GM23338 (cell line): Measurements from ENCODE around the gene PAK4. TPM values are rescaled to one million over a fixed set of nuclear protein-coding genes. Genes with fewer than 3 reads are reported as not detected.

Source experiments
- ATAC-seq: fragments of 200-7000 bp; cut with Tn5 transposase; 3 replicates; pipeline ENCODE4 v1.9.1; 2020
- DNase-seq: peaks from one replicate; pipeline ENCODE4 v3.0.0-alpha.2; 2015; ENCODE audit warnings: low spot score
- H2AFZ ChIP-seq: fragments of 200-600 bp; sonication (generic); 2 replicates; pipeline ENCODE4 v1.8.0; 2016; ENCODE audit warnings: antibody characterized with exemption, mild to moderate bottlenecking, moderate library complexity
- H3F3A ChIP-seq: fragments of 200-600 bp; sonication (generic); replicated peaks from 2 replicates; pipeline ENCODE4 v1.8.0; 2017; ENCODE audit warnings: antibody characterized with exemption, mixed run types, low read depth
- H3K27ac ChIP-seq: fragments of 200-600 bp; sonication (generic); 2 replicates; pipeline ENCODE4 v1.6.1; 2016; ENCODE audit warnings: low read depth
- H3K27me3 ChIP-seq: fragments of 200-600 bp; sonication (generic); 2 replicates; pipeline ENCODE4 v1.8.0; 2016; ENCODE audit warnings: mild to moderate bottlenecking, mixed run types, moderate library complexity; ENCODE audit not compliant: insufficient read depth
- H3K36me3 ChIP-seq: fragments of 200-600 bp; sonication (generic); 2 replicates; pipeline ENCODE4 v1.8.0; 2016; ENCODE audit warnings: mild to moderate bottlenecking; ENCODE audit not compliant: insufficient read depth
- H3K4me1 ChIP-seq: fragments of 200-600 bp; sonication (generic); 2 replicates; pipeline ENCODE4 v1.8.0; 2016; ENCODE audit warnings: mild to moderate bottlenecking, moderate library complexity; ENCODE audit not compliant: insufficient read depth
- H3K4me2 ChIP-seq: fragments of 200-600 bp; sonication (generic); 2 replicates; pipeline ENCODE4 v1.7.1; 2017; ENCODE audit warnings: mixed run types
- H3K4me3 ChIP-seq: fragments of 200-600 bp; sonication (generic); 2 replicates; pipeline ENCODE4 v1.6.1; 2016; ENCODE audit warnings: mixed run types
- H3K79me2 ChIP-seq: fragments of 200-600 bp; sonication (generic); replicated peaks from 2 replicates; pipeline ENCODE4 v1.8.0; 2017; ENCODE audit warnings: mild to moderate bottlenecking; ENCODE audit not compliant: insufficient read depth
- H3K9me2 ChIP-seq: fragments of 200-600 bp; sonication (generic); 2 replicates; pipeline ENCODE4 v1.8.0; 2017; ENCODE audit not compliant: insufficient read depth
- H4K20me1 ChIP-seq: fragments of 200-600 bp; sonication (generic); replicated peaks from 2 replicates; pipeline ENCODE4 v1.8.0; 2017; ENCODE audit warnings: mild to moderate bottlenecking; ENCODE audit not compliant: insufficient read depth
- H3K27ac Mint-ChIP-seq: 2 replicates; pipeline ENCODE4 v1.8.0; 2020; ENCODE audit warnings: inconsistent platforms, mild to moderate bottlenecking, moderate library complexity, mixed read lengths
- H3K27me3 Mint-ChIP-seq: 3 replicates; pipeline ENCODE4 v1.8.0; 2022; ENCODE audit warnings: low read depth, mild to moderate bottlenecking, moderate library complexity, mixed read lengths, inconsistent platforms; ENCODE audit not compliant: insufficient read depth, poor library complexity
- H3K36me3 Mint-ChIP-seq: 3 replicates; pipeline ENCODE4 v1.8.0; 2021; ENCODE audit warnings: low read depth, mild to moderate bottlenecking, inconsistent platforms, moderate library complexity, mixed read lengths
- H3K4me1 Mint-ChIP-seq: 3 replicates; pipeline ENCODE4 v1.8.0; 2020; ENCODE audit warnings: mild to moderate bottlenecking, inconsistent platforms, mixed read lengths
- H3K4me3 Mint-ChIP-seq: 3 replicates; pipeline ENCODE4 v1.8.0; 2021; ENCODE audit warnings: moderate library complexity, mild to moderate bottlenecking, inconsistent platforms, mixed read lengths
- H3K9me3 Mint-ChIP-seq: 3 replicates; pipeline ENCODE4 v1.8.0; 2020; ENCODE audit warnings: moderate library complexity, mild to moderate bottlenecking, inconsistent platforms, mixed read lengths
- CREB1 ChIP-seq: fragments of 250-450 bp; sonication (Bioruptor Pico); IDR thresholded peaks from 2 replicates; pipeline ENCODE4 v1.5.0; 2020; ENCODE audit warnings: low read depth, mild to moderate bottlenecking, moderate library complexity
- ETS1 ChIP-seq: IDR thresholded peaks from 2 replicates; pipeline ENCODE4 v1.6.1; 2016; ENCODE audit warnings: antibody characterized with exemption
- EZH2phosphoT487 ChIP-seq: fragments of 200-600 bp; sonication (generic); IDR thresholded peaks from one replicate; pipeline ENCODE4 v1.8.1; 2018; ENCODE audit warnings: antibody characterized with exemption; ENCODE audit not compliant: unreplicated experiment
- JUNB ChIP-seq: IDR thresholded peaks from one replicate; pipeline ENCODE4 v1.6.1; 2016; ENCODE audit warnings: antibody characterized with exemption; ENCODE audit not compliant: unreplicated experiment
- NANOG ChIP-seq: IDR thresholded peaks from 2 replicates; pipeline ENCODE4 v1.6.1; 2016; ENCODE audit warnings: antibody characterized with exemption, borderline replicate concordance
- POLR2AphosphoS5 ChIP-seq: IDR thresholded peaks from 2 replicates; pipeline ENCODE4 v1.6.1; 2016; ENCODE audit warnings: antibody characterized with exemption, low read depth
- REST ChIP-seq: IDR thresholded peaks from one replicate; pipeline ENCODE4 v1.6.1; 2018; ENCODE audit warnings: antibody characterized with exemption; ENCODE audit not compliant: unreplicated experiment
- STAT1 ChIP-seq: IDR thresholded peaks from one replicate; pipeline ENCODE4 v1.6.1; 2016; ENCODE audit warnings: antibody characterized with exemption; ENCODE audit not compliant: unreplicated experiment
- ZNF114 ChIP-seq: fragments of 250-450 bp; sonication (Bioruptor Pico); IDR thresholded peaks from 2 replicates; pipeline ENCODE4 v1.5.0; 2020; ENCODE audit warnings: mild to moderate bottlenecking, moderate library complexity
- ZNF331 ChIP-seq: fragments of 250-450 bp; sonication (Bioruptor Pico); IDR thresholded peaks from 2 replicates; pipeline ENCODE4 v1.5.0; 2020; ENCODE audit warnings: low read depth, mild to moderate bottlenecking, moderate library complexity
- ZNF462 ChIP-seq: fragments of 250-450 bp; sonication (Bioruptor Pico); IDR thresholded peaks from 2 replicates; pipeline ENCODE4 v1.5.0; 2020; ENCODE audit warnings: mild to moderate bottlenecking, moderate library complexity
- polyA plus RNA-seq: library from polyadenylated mRNA; unstranded; fragments of >200 nt; fragmentation: Nextera tagmentation; extraction: Ambion mirVana; gene quantifications from 2 replicates; pipeline ENCODE4 v1.2.1, GENCODE V29; 2016
- total RNA-seq: library from RNA; depleted of rRNA; stranded (reverse); fragments of >200 nt; shearing (Covaris generic); gene quantifications from 2 replicates; pipeline ENCODE4 v1.2.3, GENCODE V29; 2014
- TF ChIP-seq, protein P1 (sequence below), 2 experiments: fragments of 200-600 bp in 1 of 2; sonication (generic) in 1 of 2; conservative IDR thresholded peaks; 2 replicates each; pipeline versions ENCODE4 v1.5.1 to v1.6.1; 2016 to 2017; ENCODE audit warnings: antibody characterized with exemption in 2 of 2, low read depth in 2 of 2, mild to moderate bottlenecking in 2 of 2, moderate library complexity in 1 of 2

Gene PAK4
- total and polyA plus RNA-seq, 2 experiments from 2014 or later = 28.7 to 35.4 TPM

DNA sequence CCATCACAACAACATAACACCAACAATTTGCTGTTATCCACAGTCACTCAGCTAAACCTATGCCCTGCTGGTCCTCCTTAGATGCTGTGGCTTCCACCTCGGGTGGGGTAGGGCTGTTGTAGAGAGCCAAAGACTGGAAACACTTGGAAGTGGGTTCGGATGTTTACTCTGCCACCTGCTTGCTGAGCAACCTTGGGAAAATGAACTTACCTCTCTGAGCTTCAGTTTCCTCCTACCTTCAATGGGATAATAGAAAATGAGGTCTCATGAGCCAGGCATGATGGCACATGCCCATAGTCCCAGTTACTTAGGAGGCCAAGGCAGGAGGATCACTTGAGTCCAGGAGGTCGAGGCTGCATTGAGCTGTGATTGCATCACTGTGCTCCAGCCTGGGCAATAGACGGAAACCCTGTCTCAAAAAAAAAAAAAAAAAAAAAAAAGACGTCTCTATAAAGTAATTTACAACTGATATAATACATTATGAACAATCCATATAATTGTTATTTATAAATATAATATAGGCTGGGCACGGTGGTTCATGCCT is 81.8 kb downstream of the PAK4 start:
- Mint-ChIP-seq H3K27me3 (peaks cover 20% of the 10 kb centered on the region), H3K27ac (no peak overlapping the region), H3K36me3 (no peaks in the 10 kb centered on the region), H3K4me3 (no peak overlapping the region), H3K9me3 (no peaks in the 10 kb centered on the region), H3K4me1 (no peaks in the 10 kb centered on the region)
- no peak overlapping the region for H2AFZ ChIP-seq
- TF ChIP-seq CREB1 (no peak), ETS1 (no peak), STAT1 (no peak), EZH2phosphoT487 (no peak), POLR2AphosphoS5 (no peak), ZNF462 (CRISPR knock-in tag) (no peak), JUNB (no peak), ZNF114 (CRISPR knock-in tag) (no peak), NANOG (no peak), ZNF331 (no peak), REST (no peak)
- TF ChIP-seq, protein P1, sequence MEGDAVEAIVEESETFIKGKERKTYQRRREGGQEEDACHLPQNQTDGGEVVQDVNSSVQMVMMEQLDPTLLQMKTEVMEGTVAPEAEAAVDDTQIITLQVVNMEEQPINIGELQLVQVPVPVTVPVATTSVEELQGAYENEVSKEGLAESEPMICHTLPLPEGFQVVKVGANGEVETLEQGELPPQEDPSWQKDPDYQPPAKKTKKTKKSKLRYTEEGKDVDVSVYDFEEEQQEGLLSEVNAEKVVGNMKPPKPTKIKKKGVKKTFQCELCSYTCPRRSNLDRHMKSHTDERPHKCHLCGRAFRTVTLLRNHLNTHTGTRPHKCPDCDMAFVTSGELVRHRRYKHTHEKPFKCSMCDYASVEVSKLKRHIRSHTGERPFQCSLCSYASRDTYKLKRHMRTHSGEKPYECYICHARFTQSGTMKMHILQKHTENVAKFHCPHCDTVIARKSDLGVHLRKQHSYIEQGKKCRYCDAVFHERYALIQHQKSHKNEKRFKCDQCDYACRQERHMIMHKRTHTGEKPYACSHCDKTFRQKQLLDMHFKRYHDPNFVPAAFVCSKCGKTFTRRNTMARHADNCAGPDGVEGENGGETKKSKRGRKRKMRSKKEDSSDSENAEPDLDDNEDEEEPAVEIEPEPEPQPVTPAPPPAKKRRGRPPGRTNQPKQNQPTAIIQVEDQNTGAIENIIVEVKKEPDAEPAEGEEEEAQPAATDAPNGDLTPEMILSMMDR (conservative IDR thresholded peaks at IDR 0.05; ENCODE audit: low read depth in 2 of 2) = no peak
- no peak overlapping the region for H3K4me2 ChIP-seq
- H3K27ac ChIP-seq = no peak overlapping the region
- no peaks in the 10 kb centered on the region for H3K79me2 ChIP-seq
- H3K9me2 ChIP-seq = no peaks in the 10 kb centered on the region
- DNase-seq = no peak
- no peak for ATAC-seq
- H3K4me3 ChIP-seq = no peak overlapping the region
- no peaks in the 10 kb centered on the region for H3K36me3 ChIP-seq
- no peaks in the 10 kb centered on the region; the same call in 1 of the 2 replicates for H3K4me1 ChIP-seq
- H3F3A ChIP-seq = no peaks in the 10 kb centered on the region
- no peaks in the 10 kb centered on the region for H4K20me1 ChIP-seq
- peaks cover 30% of the 10 kb centered on the region for H3K27me3 ChIP-seq
